LNCAP (cell line): ENCODE data around the gene AATK.

ENCODE experiments used
- CTCF ChIP-seq: fragments of 450-650 bp; IDR thresholded peaks from 2 replicates; pipeline ENCODE4 v1.5.1; 2017; ENCODE audit warnings: mild to moderate bottlenecking

The AATK gene

GRCh38 chr17:81112450-81112849, 53.6 kb downstream of the AATK start:
- TF ChIP-seq CTCF: no peak

- TF ChIP-seq CTCF: no peak
Observed at GRCh38 chr17:81111066-81111465, 55.0 kb downstream of the AATK start.

GRCh38 chr17:81110488-81111040, 55.5 kb downstream of the AATK start:
- no peak for TF ChIP-seq CTCF

GRCh38 chr17:81109957-81110356, 56.1 kb downstream of the AATK start:
- no peak for TF ChIP-seq CTCF

- no peak for TF ChIP-seq CTCF
Observed at GRCh38 chr17:81108220-81108619, 57.8 kb downstream of the AATK start.

GRCh38 chr17:81106716-81107115, 59.3 kb downstream of the AATK start:
- no peak for TF ChIP-seq CTCF

- no peak for TF ChIP-seq CTCF
Observed at GRCh38 chr17:81103379-81103778, 62.6 kb downstream of the AATK start.

GRCh38 chr17:81102869-81103268, 63.2 kb downstream of the AATK start:
- TF ChIP-seq CTCF: no peak
